ENCODE measurements around the gene ARMH1. TPM values are rescaled to one million over a fixed set of nuclear protein-coding genes. Genes with fewer than 3 reads are reported as not detected.
A peak's percentile ranks its signal among the peaks of the same experiment; 100 is the strongest.
"Not testable (repeated sequence)": the region's sequence is repeated elsewhere in the genome, so short reads cannot be mapped to it uniquely, and the experiment has no call there.

The ARMH1 gene
- total RNA-seq, 2 experiments from 2014 or later: 162 to 165 TPM

DNA sequence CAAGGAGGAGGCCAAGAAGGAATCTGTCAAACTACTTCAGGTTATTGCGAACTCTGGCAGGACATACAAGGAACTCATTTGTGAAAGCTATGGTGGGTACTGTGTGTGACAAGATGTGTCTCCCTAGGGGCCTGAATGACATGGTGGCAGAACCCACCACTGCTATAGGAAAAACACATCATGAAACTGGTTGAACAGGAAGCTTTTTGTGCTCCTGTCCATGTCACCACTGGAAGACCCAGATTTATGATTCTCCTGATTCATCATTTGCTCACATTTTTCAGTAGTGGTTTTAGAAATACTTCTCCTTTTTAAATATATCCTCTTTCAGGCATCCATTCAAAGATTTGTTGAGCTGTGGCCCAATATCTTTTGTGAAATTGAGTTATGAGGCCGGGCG lies 23.6 kb downstream of the ARMH1 start:
- ChIA-PET CTCF (interaction anchor here (2.6 to 3.5 kb wide), 3 partner anchors 8 to 46 kb away, joined by 11 to 22 read pairs (median 13); no protein-coding TSS in a partner anchor), POLR2A (interaction anchor here (0.7 to 6.9 kb wide), 3 partner anchors 10 to 33 kb away, joined by 3 to 58 read pairs (median 6); partner anchors contain the start of gene RNU5D-1)
- DNase-seq (no peak), ATAC-seq (no peak)
- intact Hi-C loops (cut with micrococcal nuclease): no loop called here
- H3K4me1 Mint-ChIP-seq (ENCODE audit: low read depth): peaks cover 30% of the 10 kb centered on the region
- no peaks in the 10 kb centered on the region for H3K9me3 Mint-ChIP-seq
- H3K4me3 Mint-ChIP-seq: no peak overlapping the region
- no peak for TF ChIP-seq CTCF (IDR thresholded peaks at IDR 0.05)
- H3K27me3 Mint-ChIP-seq: no peaks in the 10 kb centered on the region
- no peaks in the 10 kb centered on the region for H3K36me3 Mint-ChIP-seq (ENCODE audit: low read depth)
- H3K27ac Mint-ChIP-seq: peak overlapping the region; percentile 25

DNA sequence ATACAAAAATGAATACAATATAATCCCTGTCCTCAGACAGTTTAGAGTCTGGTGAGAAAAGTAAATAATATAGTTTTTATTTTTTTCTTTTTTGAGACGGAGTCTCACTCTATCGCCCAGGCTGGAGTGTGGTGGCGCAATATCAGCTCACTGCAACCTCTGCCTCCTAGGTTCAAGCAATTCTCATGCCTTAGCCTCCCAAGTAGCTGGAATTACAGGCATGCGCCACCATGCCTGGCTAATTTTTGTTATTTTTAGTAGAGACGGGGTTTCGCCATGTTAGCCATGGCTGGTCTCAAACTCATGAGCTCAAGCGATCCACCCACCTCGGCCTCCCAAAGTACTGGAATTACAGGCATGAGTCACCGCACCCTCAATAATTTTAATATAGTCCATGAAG lies 24.9 kb downstream of the ARMH1 start:
- POLR2A ChIA-PET; H3K27ac Mint-ChIP-seq; H3K4me3 Mint-ChIP-seq; DNase-seq; H3K36me3 Mint-ChIP-seq (ENCODE audit: low read depth); H3K9me3 Mint-ChIP-seq; H3K27me3 Mint-ChIP-seq; CTCF ChIA-PET; intact Hi-C loops (cut with micrococcal nuclease); ATAC-seq: not testable (repeated sequence)
- H3K4me1 Mint-ChIP-seq (ENCODE audit: low read depth): peaks cover 25% of the 10 kb centered on the region

DNA sequence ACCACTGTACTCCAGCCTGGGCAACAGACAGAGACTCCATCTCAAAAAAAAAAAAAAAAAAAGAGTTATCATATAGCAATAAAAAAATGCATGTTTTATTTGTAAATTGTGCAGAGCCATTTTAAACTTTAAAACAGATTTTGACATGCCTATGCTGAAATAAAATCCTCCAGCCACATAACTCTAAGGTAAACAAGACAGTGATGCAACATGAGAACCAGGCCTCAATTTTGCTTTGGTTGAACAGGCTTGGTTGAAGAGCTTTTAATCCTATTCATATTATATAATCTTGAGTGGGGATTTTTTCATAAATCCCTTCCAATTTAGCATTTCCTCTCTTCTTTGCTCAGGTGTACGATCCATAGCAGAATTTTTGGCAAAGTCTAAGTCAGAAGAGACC lies 26.1 kb downstream of the ARMH1 start:
- ATAC-seq (no peak), DNase-seq (no peak)
- no peak overlapping the region for H3K27ac Mint-ChIP-seq
- TF ChIP-seq CTCF (IDR thresholded peaks at IDR 0.05): no peak
- H3K9me3 Mint-ChIP-seq: no peaks in the 10 kb centered on the region
- H3K4me3 Mint-ChIP-seq: no peak overlapping the region
- peaks cover 25% of the 10 kb centered on the region for H3K4me1 Mint-ChIP-seq (ENCODE audit: low read depth)
- no peaks in the 10 kb centered on the region for H3K36me3 Mint-ChIP-seq (ENCODE audit: low read depth)
- intact Hi-C loops (cut with micrococcal nuclease): no loop called here
- no peaks in the 10 kb centered on the region for H3K27me3 Mint-ChIP-seq
- CTCF ChIA-PET: no interaction called here
- POLR2A ChIA-PET: interaction anchor here (8.6 kb wide), 1 partner anchor 21 kb away, joined by 77 read pairs; no protein-coding TSS in a partner anchor

DNA sequence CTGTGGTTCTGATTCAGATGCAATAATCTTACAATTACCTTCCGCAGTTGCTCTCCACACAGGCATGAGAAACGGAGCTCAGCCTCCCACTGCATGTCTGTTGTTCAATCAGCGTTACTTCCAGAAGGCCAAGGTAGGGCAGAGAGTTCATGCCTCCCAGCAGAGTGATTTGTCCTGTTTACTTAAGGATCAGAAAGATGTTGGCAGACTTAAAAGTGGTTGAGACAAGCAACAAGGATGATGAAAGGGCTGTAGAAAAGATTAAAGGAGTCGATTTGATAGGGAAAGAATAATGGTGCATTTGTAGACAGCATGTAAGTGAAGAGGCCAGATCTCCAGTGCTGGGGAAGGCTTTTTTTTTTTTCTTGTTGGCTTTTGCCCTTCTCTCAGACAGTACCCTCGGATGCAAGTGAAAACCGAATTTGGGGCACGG lies 26.6 kb downstream of the ARMH1 start:
- Mint-ChIP-seq H3K27me3 (no peaks in the 10 kb centered on the region), H3K27ac (no peak overlapping the region), H3K9me3 (no peaks in the 10 kb centered on the region), H3K4me1 (ENCODE audit: low read depth) (peaks cover 20% of the 10 kb centered on the region), H3K36me3 (ENCODE audit: low read depth) (no peaks in the 10 kb centered on the region), H3K4me3 (no peak overlapping the region)
- no peak for DNase-seq
- ChIA-PET POLR2A (interaction anchor here (8.6 kb wide), 1 partner anchor 21 kb away, joined by 77 read pairs; no protein-coding TSS in a partner anchor), CTCF (interaction anchor here (0.9 to 1.2 kb wide), 2 partner anchors 11 to 48 kb away, joined by 3 read pairs; no protein-coding TSS in a partner anchor)
- no peak for TF ChIP-seq CTCF (IDR thresholded peaks at IDR 0.05)
- no peak for ATAC-seq
- intact Hi-C loops (cut with micrococcal nuclease): no loop called here

GRCh38 chr1:44705470-44705869 lies 31.0 kb downstream of the ARMH1 start:
- H3K9me3 Mint-ChIP-seq: no peaks in the 10 kb centered on the region
- ATAC-seq (no peak), DNase-seq (no peak)
- no peaks in the 10 kb centered on the region for H3K36me3 Mint-ChIP-seq (ENCODE audit: low read depth)
- H3K27ac Mint-ChIP-seq: no peak overlapping the region
- no peak for TF ChIP-seq CTCF (IDR thresholded peaks at IDR 0.05)
- ChIA-PET POLR2A (interaction anchor here (1.3 to 8.6 kb wide), 3 partner anchors 16 to 26 kb away, joined by 3 to 77 read pairs (median 5); no protein-coding TSS in a partner anchor), CTCF (interaction anchor here (2.0 to 2.8 kb wide), 3 partner anchors 8 to 20 kb away, joined by 5 to 22 read pairs (median 6); no protein-coding TSS in a partner anchor)
- peaks cover 13% of the 10 kb centered on the region for H3K4me1 Mint-ChIP-seq (ENCODE audit: low read depth)
- intact Hi-C loops (cut with micrococcal nuclease): no loop called here
- no peak overlapping the region for H3K4me3 Mint-ChIP-seq
- H3K27me3 Mint-ChIP-seq: no peaks in the 10 kb centered on the region

Data from activated CD8-positive, alpha-beta T cell treated with anti-CD3 and anti-CD28 coated beads for 36 hours (primary cell).